NCI-H510A treated with DMSO at 0.1 percent for 48 hours (cell line): ENCODE measurements around the gene KCNB1.

Experiments
- DNase-seq: peaks from one replicate; lab custom pipeline; 2025; lab: John Stamatoyannopoulos, UW

Gene KCNB1

GRCh38 chr20:49469060-49469459, 13.4 kb downstream of the KCNB1 start:
- no peak for DNase-seq

DNA sequence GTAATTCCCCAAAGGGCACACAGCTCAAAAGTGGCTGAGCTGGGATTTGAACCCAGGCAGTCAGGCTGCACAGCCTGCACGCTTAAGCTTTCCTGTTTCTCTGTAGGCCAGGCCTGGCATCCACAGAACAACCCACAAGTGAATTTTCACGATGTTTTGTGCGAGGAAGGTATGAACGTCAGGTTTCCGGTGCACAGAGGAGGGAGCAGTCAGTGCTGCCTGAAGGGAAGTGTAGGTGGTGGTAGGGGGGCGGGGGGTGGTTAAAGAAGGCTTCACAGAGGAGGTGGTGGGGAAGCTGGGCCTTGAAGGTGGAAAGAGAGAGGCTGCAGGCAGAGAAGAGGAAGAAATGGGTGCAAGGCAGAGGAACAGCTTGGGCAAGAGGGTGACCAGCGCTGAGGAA, 14.1 kb downstream of the KCNB1 start:
- no peak for DNase-seq

DNA sequence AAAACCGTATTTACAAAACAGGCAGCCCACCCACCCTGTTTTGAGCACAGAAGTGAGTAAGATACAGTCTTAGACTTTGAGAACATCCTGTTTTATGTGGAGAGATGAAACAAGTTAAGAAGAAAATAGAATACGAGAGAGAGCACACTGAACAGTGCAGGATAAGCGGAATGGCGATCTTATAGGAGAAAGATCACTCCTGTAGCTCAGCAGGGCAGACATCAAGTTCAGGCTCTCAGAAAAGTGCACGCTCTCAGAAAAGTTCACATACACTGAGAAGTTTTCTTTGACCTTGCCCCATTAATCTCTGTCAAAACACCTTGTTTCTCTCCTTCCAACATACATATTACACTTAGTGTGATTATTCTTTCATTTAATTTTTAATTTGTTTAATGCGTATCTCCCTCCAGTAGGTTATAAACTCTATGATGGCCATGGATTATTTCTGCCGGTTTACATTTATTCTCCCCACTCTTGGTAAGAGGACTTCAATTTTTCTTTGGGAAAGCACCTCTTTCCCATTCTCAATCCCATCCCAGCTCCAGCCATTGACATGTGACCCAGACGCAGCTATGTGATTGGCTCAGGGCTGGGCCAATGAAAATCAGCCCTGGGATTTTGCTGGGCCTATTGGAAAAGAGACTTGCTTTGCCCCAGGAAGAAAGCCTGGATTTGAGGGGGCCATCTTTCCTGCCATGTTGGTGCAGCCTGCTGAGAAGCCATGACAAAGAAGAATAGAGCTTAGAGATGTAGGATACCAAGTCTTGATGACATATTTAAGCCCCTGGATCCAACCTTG, 16.2 kb downstream of the KCNB1 start:
- DNase-seq, result no peak

- no peak for DNase-seq
These were observed 17.9 kb downstream of the KCNB1 start for GRCh38 chr20:49464556-49464955.

DNA sequence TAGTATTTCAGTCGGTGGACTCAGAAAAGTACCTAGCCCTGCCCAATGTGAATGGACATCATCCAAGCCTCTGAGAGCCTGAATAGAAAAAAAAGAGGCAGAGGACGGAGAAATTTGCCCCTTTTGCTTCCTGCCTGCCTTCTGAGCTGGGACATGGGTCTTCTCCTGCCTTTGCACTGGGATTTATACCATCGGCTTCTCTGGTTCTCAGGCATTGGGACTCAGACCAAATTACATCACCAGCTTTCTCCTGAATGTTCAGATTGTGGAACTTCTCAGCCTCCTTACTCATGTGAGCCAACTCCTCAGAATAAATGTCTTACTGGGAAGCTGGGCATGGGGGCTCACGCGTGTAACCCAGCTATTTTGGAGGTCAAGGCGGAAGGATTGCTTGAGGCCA, 19.8 kb downstream of the KCNB1 start:
- DNase-seq, result no peak

- no peak for DNase-seq
These were observed 20.4 kb downstream of the KCNB1 start for GRCh38 chr20:49461894-49462620.

DNA sequence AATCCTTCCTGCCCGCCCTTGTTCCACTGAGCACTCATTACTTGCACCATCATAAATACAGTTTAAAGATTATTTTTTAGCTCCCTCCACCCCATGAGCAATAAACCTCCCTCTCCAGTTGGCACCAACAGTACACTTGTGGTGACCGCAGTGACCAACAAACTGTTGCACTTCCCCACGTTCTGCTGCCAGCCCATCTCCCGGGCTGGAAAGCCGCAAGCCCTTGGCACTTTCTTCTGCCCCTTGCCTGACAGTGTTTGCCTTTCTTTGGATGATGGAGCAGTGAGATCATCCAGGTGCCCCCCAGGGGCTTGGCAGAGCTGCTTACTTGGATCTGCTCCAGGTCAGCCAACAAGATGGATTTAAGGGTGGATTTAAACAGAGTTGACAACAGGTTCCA, 21.6 kb downstream of the KCNB1 start:
- DNase-seq, result no peak

DNA sequence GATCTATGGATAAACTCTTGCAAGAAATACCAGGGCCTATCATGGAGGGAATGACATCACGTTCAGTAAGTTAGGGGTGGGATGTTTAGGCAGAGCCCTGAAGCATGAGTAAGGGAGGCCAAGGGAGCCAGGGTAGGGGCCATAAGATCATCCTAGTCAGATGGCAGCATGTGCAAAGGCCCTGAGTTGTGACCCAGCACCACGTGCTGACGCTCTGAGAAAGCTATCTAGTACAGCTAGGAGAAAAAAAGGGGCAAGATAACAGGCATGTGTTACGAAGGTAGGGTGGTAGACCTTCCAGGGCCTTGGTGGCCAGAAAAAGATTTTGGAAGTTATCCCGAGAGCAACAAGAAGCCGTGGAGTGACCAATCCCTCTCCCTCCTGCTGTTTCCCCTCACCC, 22.3 kb downstream of the KCNB1 start:
- DNase-seq, result no peak

- DNase-seq, result no peak
These were observed 22.8 kb downstream of the KCNB1 start for GRCh38 chr20:49459684-49460083.

- DNase-seq, result no peak
These were observed 25.0 kb downstream of the KCNB1 start for GRCh38 chr20:49457444-49457843.

DNA sequence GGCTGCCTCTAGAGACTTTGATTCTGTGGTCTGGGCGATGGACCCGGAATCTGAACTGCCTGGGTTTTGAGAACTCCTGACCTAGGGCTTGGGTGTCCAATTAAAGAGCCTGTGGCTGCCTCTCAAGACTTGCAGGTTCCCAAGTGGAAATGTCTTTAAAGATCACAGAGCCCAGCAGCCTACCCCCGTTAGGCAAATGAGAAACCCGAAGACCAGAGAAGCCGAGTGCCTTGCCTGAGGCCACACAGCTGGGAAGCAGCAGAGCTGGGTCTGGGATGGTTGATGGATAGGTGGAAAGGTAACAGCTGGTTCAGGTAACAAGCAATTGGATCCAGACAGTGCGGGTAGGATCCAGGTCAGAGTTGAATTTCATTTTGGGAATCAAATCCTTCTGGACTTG, 25.8 kb downstream of the KCNB1 start:
- DNase-seq, result no peak

- no peak for DNase-seq
These were observed 26.8 kb downstream of the KCNB1 start for GRCh38 chr20:49455691-49456090.

DNA sequence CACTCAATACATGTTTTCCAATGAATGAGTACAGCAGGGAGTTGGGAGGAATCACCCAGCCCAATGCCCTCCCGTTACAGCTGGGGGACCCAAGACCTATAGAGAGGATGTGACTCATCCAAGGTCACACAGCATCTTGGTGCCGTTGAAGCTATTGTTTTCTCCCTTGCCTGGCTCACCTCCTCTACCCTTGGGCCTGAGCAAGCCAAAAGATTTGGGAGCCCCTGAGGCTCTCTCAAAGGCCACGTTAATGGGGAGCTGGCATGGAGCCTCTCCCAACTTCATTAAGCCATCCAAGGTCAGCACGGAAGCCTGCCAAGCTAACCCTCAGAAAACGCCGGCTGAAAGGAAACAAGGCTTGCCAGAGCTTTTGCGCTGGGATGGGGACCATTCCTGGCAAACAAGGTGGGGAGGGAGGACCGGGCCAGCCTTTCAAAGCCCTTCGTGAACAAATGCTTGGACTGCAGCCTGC, 30.4 kb downstream of the KCNB1 start:
- DNase-seq, result no peak

- DNase-seq, result no peak
These were observed 32.2 kb downstream of the KCNB1 start for GRCh38 chr20:49450281-49450721.

DNA sequence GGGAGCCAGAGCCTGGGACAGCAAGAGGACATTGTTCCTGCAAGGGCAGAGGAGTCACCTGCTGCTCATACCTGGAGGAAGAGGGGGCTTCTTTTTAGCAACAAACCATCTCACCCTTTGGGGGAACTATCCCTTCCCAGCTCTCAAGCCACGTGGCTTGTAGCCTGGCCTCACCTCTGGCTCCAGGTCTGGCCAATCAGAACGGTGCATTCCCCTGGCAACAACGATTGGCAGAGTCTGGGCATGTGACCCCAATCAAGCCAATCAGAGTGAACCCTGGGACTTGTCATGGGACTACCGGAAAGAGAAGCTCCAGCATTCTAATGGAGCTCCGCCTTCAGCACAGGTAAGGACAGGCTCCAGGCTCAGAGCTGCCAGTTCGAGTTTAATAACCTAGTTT, 33.6 kb downstream of the KCNB1 start:
- DNase-seq, result no peak

DNA sequence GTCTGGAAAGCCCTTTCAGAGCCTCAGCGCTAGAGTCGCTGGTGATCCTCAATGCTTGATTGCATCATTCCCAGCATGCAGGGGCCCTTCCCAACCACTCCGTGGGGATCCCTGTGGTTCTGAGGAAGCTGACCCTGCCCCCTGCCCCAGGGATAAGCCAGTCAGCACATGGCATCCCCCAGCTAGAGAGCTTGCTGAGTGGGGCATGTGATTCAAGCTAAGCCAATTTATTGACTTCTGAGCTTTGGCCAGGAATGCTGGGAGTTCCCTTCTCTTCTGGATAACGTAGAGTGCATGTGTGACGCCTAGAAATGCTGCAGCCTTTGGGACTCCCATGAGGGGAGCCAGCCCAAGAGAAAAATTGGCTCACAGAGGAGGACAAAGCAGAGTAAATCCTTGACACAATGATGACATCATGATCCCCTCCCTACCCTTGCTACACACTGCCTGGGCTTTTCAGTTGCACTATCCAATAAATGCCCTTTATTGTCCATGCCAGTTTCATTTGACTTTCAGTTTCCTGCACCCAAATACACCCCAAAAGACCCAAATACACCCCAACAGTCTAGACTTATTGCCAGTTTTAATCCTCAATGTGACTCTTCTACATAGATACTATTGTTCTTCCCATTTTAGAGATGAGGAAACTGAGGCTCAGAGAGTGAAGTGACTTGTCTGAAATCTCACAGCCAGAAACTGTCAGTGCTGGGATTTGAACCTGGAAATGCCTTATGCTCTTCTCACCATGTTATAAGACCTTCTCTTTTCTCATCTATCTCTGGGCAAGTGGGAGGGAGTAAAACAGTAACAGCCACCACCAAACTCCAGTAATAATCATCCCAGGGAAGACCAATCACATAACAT, 34.3 kb downstream of the KCNB1 start:
- DNase-seq, result no peak

DNA sequence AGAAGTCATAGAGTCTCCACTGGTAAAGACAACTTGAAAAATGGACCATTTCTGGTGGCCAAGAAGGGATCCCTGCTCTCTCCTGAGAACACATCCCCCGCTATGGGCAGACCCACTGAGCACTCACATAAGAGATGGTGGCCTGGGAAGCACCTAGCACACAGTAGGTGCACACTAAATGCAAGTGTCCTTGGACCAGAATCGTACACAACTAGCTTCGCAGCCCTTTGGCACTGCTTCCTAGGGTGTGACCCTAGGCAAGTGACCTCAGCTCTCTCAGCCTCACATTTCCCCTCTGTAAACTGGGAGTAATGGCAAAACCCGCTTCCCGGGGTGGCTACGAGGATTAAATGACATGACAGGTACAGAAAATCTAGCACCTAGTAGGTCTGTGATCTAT, 35.1 kb downstream of the KCNB1 start:
- DNase-seq, result no peak

GRCh38 chr20:49446808-49447207, 35.7 kb downstream of the KCNB1 start:
- no peak for DNase-seq

- no peak for DNase-seq
These were observed 36.4 kb downstream of the KCNB1 start for GRCh38 chr20:49446080-49446479.

- no peak for DNase-seq
These were observed 37.3 kb downstream of the KCNB1 start for GRCh38 chr20:49445176-49445575.

GRCh38 chr20:49444553-49444990, 37.9 kb downstream of the KCNB1 start:
- DNase-seq, result no peak

GRCh38 chr20:49437057-49437456, 45.4 kb downstream of the KCNB1 start:
- no peak for DNase-seq
